ENCODE measurements around the gene PPIA.

- TF ChIP-seq GATA2 (IDR thresholded peaks at IDR 0.05; ENCODE audit: low read depth, low read length) (no peak), GATA3 (IDR thresholded peaks at IDR 0.05; ENCODE audit: low read depth, low read length) (no peak)
Observed at GRCh38 chr7:44789990-44790389, 6.5 kb upstream of the PPIA start.
